GM12878 (cell line): ENCODE measurements around the gene SLC26A11. TPM values are rescaled to one million over a fixed set of nuclear protein-coding genes. Genes with fewer than 3 reads are reported as not detected.

Experiments
- ASH2L ChIP-seq: fragments of 300-600, 200-600 bp; sonication (generic); IDR thresholded peaks from 2 replicates; pipeline ENCODE4 v1.6.1; 2017; ENCODE audit warnings: low read depth, mild to moderate bottlenecking, borderline replicate concordance
- FOXK2 ChIP-seq: fragments of 450-650 bp; IDR thresholded peaks from 2 replicates; pipeline ENCODE4 v1.6.1; 2017; ENCODE audit warnings: mild to moderate bottlenecking, moderate library complexity
- IKZF2 ChIP-seq, 2 experiments: fragments of 450-650 bp; IDR thresholded peaks; 2 replicates each; pipeline ENCODE4 v1.6.1; 2017; ENCODE audit warnings: mild to moderate bottlenecking in 2 of 2, moderate library complexity in 2 of 2
- MTA2 ChIP-seq: fragments of 450-650 bp; IDR thresholded peaks from 2 replicates; pipeline ENCODE4 v1.6.1; 2016; ENCODE audit warnings: low read depth, mild to moderate bottlenecking, moderate library complexity
- RUNX3 ChIP-seq: IDR thresholded peaks from 2 replicates; pipeline ENCODE4 v1.6.1; 2012; ENCODE audit warnings: low read length, inconsistent platforms
- SMARCA5 ChIP-seq: fragments of 450-650 bp; IDR thresholded peaks from 2 replicates; pipeline ENCODE4 v1.6.1; 2017; ENCODE audit warnings: mild to moderate bottlenecking
- SPI1 ChIP-seq: IDR thresholded peaks from 2 replicates; pipeline ENCODE4 v1.6.1; 2011; ENCODE audit warnings: low read depth, mild to moderate bottlenecking, low read length, moderate library complexity, borderline replicate concordance; ENCODE audit not compliant: insufficient read depth
- polyA plus RNA-seq, 11 experiments: library from polyadenylated mRNA; depleted of rRNA in 4 of 11; unstranded in 6 of 11; stranded (reverse) in 5 of 11; fragments of >200 nt; fragmentation: Nextera tagmentation in 4 of 11; fragmentation: Illumina TruSeq in 1 of 11; extraction: Ambion mirVana in 4 of 11; extraction: Trizol in 1 of 11; gene quantifications; 1 replicate in 1 of 11; 2 replicates in 10 of 11; pipeline versions ENCODE4 v1.2.1 to v1.2.3, GENCODE V29; 2011 to 2016; ENCODE audit warnings: inconsistent platforms in 2 of 11, missing spikeins in 2 of 11, low read depth in 1 of 11
- total RNA-seq, 4 experiments: library from RNA; depleted of rRNA in 3 of 4; stranded (reverse); fragments of >200 nt in 3 of 4; fragmentation: Illumina TruSeq in 1 of 4; extraction: Trizol in 1 of 4; gene quantifications; 2 replicates each; pipeline versions ENCODE4 v1.2.1 to v1.2.3, GENCODE V29; 2013 to 2021
- TF ChIP-seq, protein P1 (sequence below): fragments of 450-650 bp; IDR thresholded peaks from 2 replicates; pipeline ENCODE4 v1.6.1; 2017; ENCODE audit warnings: borderline replicate concordance
- TF ChIP-seq, protein P2 (sequence below): IDR thresholded peaks from 2 replicates; pipeline ENCODE4 v1.6.1; 2012; ENCODE audit warnings: mild to moderate bottlenecking, low read depth, low read length
- TF ChIP-seq, protein P3 (sequence below): fragments of 450-650 bp; IDR thresholded peaks from 2 replicates; pipeline ENCODE4 v1.6.1; 2016; ENCODE audit warnings: mild to moderate bottlenecking
- TF ChIP-seq, protein P4 (sequence below): fragments of 450-650 bp; IDR thresholded peaks from 2 replicates; pipeline ENCODE4 v1.6.1; 2017; ENCODE audit warnings: low read depth, mild to moderate bottlenecking, moderate library complexity

The SLC26A11 gene
- total and polyA plus RNA-seq, 10 of the 15 experiments (the other 5 are each of a cell fraction or from before 2014, with no cell fraction given): 0.05 to 4.1 (median 1.2) TPM; not detected in 1

DNA sequence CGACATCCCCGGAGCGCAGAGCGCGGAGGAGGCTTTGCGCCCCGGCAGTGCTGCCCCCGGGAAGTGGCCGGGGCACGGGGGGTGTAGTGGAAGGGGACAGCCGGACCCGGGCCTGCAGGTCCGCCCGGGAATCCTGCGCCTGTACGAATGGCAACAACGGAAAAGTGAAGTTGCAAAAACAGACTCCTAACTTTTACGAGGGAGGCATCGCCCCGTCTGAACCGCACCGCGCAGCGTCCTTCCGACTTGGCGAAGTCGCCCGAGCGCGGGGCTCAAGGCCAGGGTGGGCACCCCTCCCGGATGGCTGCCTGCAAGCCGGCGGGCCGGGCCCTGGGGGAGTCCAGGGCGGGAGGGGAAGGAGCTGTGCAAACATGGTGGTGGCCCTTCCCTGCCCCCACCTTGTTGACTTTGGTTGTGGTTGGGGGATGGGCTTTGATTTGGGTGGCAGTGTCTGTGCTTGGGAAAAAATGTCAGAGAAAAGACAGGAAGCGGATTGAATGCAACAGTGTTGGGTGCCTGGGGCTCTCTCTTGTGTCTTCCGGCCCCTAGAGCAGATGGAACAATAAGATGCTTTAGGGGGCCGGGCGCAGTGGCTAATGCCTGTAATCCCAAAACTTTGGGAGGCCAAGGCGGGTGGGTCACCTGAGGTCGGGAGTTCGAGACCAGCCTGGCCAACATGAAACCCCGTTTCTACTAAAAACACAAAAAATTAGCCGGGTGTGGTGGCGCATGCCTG is 41.1 kb downstream of the SLC26A11 start (continued):
- TF ChIP-seq FOXK2: peak; percentile 52; the same call in 1 of the 2 replicates
- TF ChIP-seq, protein P1, sequence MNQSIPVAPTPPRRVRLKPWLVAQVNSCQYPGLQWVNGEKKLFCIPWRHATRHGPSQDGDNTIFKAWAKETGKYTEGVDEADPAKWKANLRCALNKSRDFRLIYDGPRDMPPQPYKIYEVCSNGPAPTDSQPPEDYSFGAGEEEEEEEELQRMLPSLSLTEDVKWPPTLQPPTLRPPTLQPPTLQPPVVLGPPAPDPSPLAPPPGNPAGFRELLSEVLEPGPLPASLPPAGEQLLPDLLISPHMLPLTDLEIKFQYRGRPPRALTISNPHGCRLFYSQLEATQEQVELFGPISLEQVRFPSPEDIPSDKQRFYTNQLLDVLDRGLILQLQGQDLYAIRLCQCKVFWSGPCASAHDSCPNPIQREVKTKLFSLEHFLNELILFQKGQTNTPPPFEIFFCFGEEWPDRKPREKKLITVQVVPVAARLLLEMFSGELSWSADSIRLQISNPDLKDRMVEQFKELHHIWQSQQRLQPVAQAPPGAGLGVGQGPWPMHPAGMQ: no peak
- TF ChIP-seq RUNX3: peak; percentile 63
- TF ChIP-seq SMARCA5: 0 out of 2 replicates have a peak, but pooled peaks have one; percentile 13
- TF ChIP-seq, protein P2, sequence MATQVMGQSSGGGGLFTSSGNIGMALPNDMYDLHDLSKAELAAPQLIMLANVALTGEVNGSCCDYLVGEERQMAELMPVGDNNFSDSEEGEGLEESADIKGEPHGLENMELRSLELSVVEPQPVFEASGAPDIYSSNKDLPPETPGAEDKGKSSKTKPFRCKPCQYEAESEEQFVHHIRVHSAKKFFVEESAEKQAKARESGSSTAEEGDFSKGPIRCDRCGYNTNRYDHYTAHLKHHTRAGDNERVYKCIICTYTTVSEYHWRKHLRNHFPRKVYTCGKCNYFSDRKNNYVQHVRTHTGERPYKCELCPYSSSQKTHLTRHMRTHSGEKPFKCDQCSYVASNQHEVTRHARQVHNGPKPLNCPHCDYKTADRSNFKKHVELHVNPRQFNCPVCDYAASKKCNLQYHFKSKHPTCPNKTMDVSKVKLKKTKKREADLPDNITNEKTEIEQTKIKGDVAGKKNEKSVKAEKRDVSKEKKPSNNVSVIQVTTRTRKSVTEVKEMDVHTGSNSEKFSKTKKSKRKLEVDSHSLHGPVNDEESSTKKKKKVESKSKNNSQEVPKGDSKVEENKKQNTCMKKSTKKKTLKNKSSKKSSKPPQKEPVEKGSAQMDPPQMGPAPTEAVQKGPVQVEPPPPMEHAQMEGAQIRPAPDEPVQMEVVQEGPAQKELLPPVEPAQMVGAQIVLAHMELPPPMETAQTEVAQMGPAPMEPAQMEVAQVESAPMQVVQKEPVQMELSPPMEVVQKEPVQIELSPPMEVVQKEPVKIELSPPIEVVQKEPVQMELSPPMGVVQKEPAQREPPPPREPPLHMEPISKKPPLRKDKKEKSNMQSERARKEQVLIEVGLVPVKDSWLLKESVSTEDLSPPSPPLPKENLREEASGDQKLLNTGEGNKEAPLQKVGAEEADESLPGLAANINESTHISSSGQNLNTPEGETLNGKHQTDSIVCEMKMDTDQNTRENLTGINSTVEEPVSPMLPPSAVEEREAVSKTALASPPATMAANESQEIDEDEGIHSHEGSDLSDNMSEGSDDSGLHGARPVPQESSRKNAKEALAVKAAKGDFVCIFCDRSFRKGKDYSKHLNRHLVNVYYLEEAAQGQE: no peak
- TF ChIP-seq ASH2L: no peak
- TF ChIP-seq, protein P3, sequence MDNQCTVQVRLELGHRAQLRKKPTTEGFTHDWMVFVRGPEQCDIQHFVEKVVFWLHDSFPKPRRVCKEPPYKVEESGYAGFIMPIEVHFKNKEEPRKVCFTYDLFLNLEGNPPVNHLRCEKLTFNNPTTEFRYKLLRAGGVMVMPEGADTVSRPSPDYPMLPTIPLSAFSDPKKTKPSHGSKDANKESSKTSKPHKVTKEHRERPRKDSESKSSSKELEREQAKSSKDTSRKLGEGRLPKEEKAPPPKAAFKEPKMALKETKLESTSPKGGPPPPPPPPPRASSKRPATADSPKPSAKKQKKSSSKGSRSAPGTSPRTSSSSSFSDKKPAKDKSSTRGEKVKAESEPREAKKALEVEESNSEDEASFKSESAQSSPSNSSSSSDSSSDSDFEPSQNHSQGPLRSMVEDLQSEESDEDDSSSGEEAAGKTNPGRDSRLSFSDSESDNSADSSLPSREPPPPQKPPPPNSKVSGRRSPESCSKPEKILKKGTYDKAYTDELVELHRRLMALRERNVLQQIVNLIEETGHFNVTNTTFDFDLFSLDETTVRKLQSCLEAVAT: 0 out of 2 replicates have a peak, but pooled peaks have one; percentile 53
- TF ChIP-seq MTA2: no peak
- TF ChIP-seq, protein P4, sequence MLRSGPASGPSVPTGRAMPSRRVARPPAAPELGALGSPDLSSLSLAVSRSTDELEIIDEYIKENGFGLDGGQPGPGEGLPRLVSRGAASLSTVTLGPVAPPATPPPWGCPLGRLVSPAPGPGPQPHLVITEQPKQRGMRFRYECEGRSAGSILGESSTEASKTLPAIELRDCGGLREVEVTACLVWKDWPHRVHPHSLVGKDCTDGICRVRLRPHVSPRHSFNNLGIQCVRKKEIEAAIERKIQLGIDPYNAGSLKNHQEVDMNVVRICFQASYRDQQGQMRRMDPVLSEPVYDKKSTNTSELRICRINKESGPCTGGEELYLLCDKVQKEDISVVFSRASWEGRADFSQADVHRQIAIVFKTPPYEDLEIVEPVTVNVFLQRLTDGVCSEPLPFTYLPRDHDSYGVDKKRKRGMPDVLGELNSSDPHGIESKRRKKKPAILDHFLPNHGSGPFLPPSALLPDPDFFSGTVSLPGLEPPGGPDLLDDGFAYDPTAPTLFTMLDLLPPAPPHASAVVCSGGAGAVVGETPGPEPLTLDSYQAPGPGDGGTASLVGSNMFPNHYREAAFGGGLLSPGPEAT: 0 out of 2 replicates have a peak, but pooled peaks have one; percentile 24
- TF ChIP-seq SPI1: no peak
- TF ChIP-seq IKZF2 (IDR thresholded peaks at IDR 0.05): 0 out of 4 replicates have a peak, but pooled peaks have one; percentile 21 to 26
